A549 (cell line): ENCODE data around the gene ASIC2. TPM values are rescaled to one million over a fixed set of nuclear protein-coding genes. Genes with fewer than 3 reads are reported as not detected.

ENCODE experiments used
- ATAC-seq, 2 experiments: fragments of 200-7000 bp in 1 of 2; fragments of >200 bp in 1 of 2; cut with Nextera tagmentation in 1 of 2; cut with Tn5 transposase in 1 of 2; 3 replicates each; pipeline versions ENCODE4 v1.8.0 to v1.9.1; 2018 to 2020; ENCODE audit warnings: mild to moderate bottlenecking in 1 of 2, moderate library complexity in 1 of 2
- CTCF ChIA-PET: fragments of 300-600 bp; sonication (Branson Sonifier 250); formaldehyde crosslinking; extraction: SDS; loops from one replicate; lab custom pipeline; 2021; ENCODE audit warnings: antibody characterized with exemption, inconsistent platforms; lab: Yijun Ruan, JAX
- POLR2A ChIA-PET: fragments of 350-600 bp; formaldehyde crosslinking; extraction: SDS; loops from one replicate; lab custom pipeline; 2021; ENCODE audit warnings: antibody characterized with exemption, inconsistent platforms; lab: Yijun Ruan, JAX
- DNase-seq, 2 experiments: peaks; one replicate each; pipeline versions ENCODE4 v3.0.0 to v3.0.0-alpha.2; 2011 to 2016; ENCODE audit warnings: low read depth in 1 of 2, low spot score in 1 of 2
- FAIRE-seq: peaks from 2 replicates; lab custom pipeline; 2011; peaks lifted over from hg19 to GRCh38; lab: Jason Lieb, UNC
- H3K27ac ChIP-seq, 2 experiments: fragments of >200 bp; sonication (Bioruptor Twin); formaldehyde crosslinking; 3 replicates each; pipeline ENCODE4 v1.5.1; 2016 to 2017
- H3K4me1 ChIP-seq: fragments of >200 bp; sonication (Bioruptor Twin); formaldehyde crosslinking; 3 replicates; pipeline ENCODE4 v1.6.1; 2016
- H3K4me2 ChIP-seq: fragments of >200 bp; sonication (Bioruptor Twin); formaldehyde crosslinking; 3 replicates; pipeline ENCODE4 v1.6.1; 2016
- H3K4me3 ChIP-seq: fragments of >200 bp; sonication (Bioruptor Twin); formaldehyde crosslinking; 3 replicates; pipeline ENCODE4 v1.5.1; 2016
- H3K9me3 ChIP-seq: fragments of >200 bp; sonication (Bioruptor Twin); formaldehyde crosslinking; 3 replicates; pipeline ENCODE4 v1.6.1; 2016
- CBX2 ChIP-seq: fragments of 200-600 bp; sonication (generic); IDR thresholded peaks from 2 replicates; pipeline ENCODE4 v1.6.1; 2016; ENCODE audit warnings: low read depth, mild to moderate bottlenecking, borderline replicate concordance
- CBX8 ChIP-seq: fragments of 200-600 bp; sonication (generic); IDR thresholded peaks from 2 replicates; pipeline ENCODE4 v1.6.1; 2016
- CHD4 ChIP-seq: fragments of 200-600 bp; sonication (generic); IDR thresholded peaks from 2 replicates; pipeline ENCODE4 v1.6.1; 2016; ENCODE audit warnings: antibody characterized with exemption, mild to moderate bottlenecking, borderline replicate concordance
- FOSL2 ChIP-seq, 2 experiments: fragments of 450-650 bp in 1 of 2; fragments of >200 bp in 1 of 2; sonication (Bioruptor Twin) in 1 of 2; formaldehyde crosslinking; IDR thresholded peaks; 2 replicates each; pipeline versions ENCODE4 v1.5.0 to v1.6.1; 2016 to 2020; ENCODE audit warnings: mild to moderate bottlenecking in 1 of 2, moderate library complexity in 1 of 2
- HDAC2 ChIP-seq: fragments of 200-600 bp; sonication (generic); IDR thresholded peaks from 2 replicates; pipeline ENCODE4 v1.6.1; 2016
- HOXA7 ChIP-seq: fragments of 250-450 bp; sonication (Bioruptor Pico); IDR thresholded peaks from 2 replicates; pipeline ENCODE4 v1.5.0; 2020; ENCODE audit warnings: mild to moderate bottlenecking, moderate library complexity
- HOXB5 ChIP-seq: fragments of 250-450 bp; sonication (Bioruptor Pico); IDR thresholded peaks from 2 replicates; pipeline ENCODE4 v1.5.0; 2020; ENCODE audit warnings: mild to moderate bottlenecking, moderate library complexity
- JUNB ChIP-seq: fragments of >200 bp; sonication (Bioruptor Twin); formaldehyde crosslinking; IDR thresholded peaks from 2 replicates; pipeline ENCODE4 v1.6.1; 2016
- KDM1A ChIP-seq: fragments of 200-600 bp; sonication (generic); IDR thresholded peaks from 2 replicates; pipeline ENCODE4 v1.6.1; 2016; ENCODE audit warnings: low read depth, mild to moderate bottlenecking
- KDM5A ChIP-seq: fragments of 200-600 bp; sonication (generic); IDR thresholded peaks from 2 replicates; pipeline ENCODE4 v1.6.1; 2016; ENCODE audit warnings: antibody characterized with exemption, mild to moderate bottlenecking
- MYC ChIP-seq: IDR thresholded peaks from 2 replicates; pipeline ENCODE4 v1.6.1; 2012; ENCODE audit warnings: mild to moderate bottlenecking, inconsistent platforms, low read length, improper control_type of control experiment, borderline replicate concordance
- PHF8 ChIP-seq: fragments of 200-600 bp; sonication (generic); IDR thresholded peaks from 2 replicates; pipeline ENCODE4 v1.6.1; 2016; ENCODE audit warnings: low read depth, mild to moderate bottlenecking, antibody characterized with exemption, moderate library complexity, borderline replicate concordance
- RCOR1 ChIP-seq: fragments of 150-350 bp; IDR thresholded peaks from 2 replicates; pipeline ENCODE4 v1.6.1; 2014; ENCODE audit warnings: antibody characterized with exemption, low read length, low read depth
- SMC3 ChIP-seq: fragments of >200 bp; sonication (Bioruptor Twin); formaldehyde crosslinking; IDR thresholded peaks from 3 replicates; pipeline ENCODE4 v1.6.1; 2018; ENCODE audit warnings: inconsistent platforms
- SREBF2 ChIP-seq: fragments of 450-650 bp; IDR thresholded peaks from 2 replicates; pipeline ENCODE4 v1.6.1; 2014; ENCODE audit warnings: mild to moderate bottlenecking, moderate library complexity
- USF2 ChIP-seq: fragments of 450-650 bp; IDR thresholded peaks from 2 replicates; pipeline ENCODE4 v1.6.1; 2014; ENCODE audit warnings: antibody characterized with exemption
- WGBS: methylation state at CpG from one replicate; pipeline ENCODE4 v1.1.6; 2017; ENCODE audit errors: missing lambda C conversion rate; 5-methylcytosine and 5-hydroxymethylcytosine counted together
- polyA plus RNA-seq, 4 experiments: library from polyadenylated mRNA; depleted of rRNA in 3 of 4; stranded (reverse); fragments of >200 nt; fragmentation: RNase III in 1 of 4; extraction: RNeasy Plus Mini Kit Qiagen cat#74134 plus additional on column Dnase treatment in 1 of 4; gene quantifications; 2 replicates in 3 of 4; 3 replicates in 1 of 4; pipeline ENCODE4 v1.2.3, GENCODE V29; 2011 to 2017
- TF ChIP-seq, protein P1 (sequence below): fragments of 250-450 bp; sonication (Bioruptor Pico); IDR thresholded peaks from 2 replicates; pipeline ENCODE4 v1.5.0; 2021; ENCODE audit warnings: mild to moderate bottlenecking, moderate library complexity, borderline replicate concordance
- TF ChIP-seq, protein P2 (sequence below): fragments of >200 bp; sonication (Bioruptor Twin); formaldehyde crosslinking; IDR thresholded peaks from 3 replicates; pipeline ENCODE4 v1.5.1; 2016
- TF ChIP-seq, protein P3 (sequence below): IDR thresholded peaks from 2 replicates; pipeline ENCODE4 v1.6.1; 2012; ENCODE audit warnings: low read depth, borderline replicate concordance
- TF ChIP-seq, protein P4 (sequence below): fragments of 200-600 bp; sonication (generic); IDR thresholded peaks from 2 replicates; pipeline ENCODE4 v1.6.1; 2016; ENCODE audit warnings: antibody characterized with exemption, mild to moderate bottlenecking, moderate library complexity

Gene ASIC2
- polyA plus RNA-seq, 2 of the 4 experiments (the other 2 are of a cell fraction): 1.5 to 1.9 TPM

GRCh38 chr17:33097411-33097810 is 195.7 kb downstream of the ASIC2 start:
- Histone ChIP-seq H3K4me2 (no peak overlapping the region), H3K4me1 (no peaks in the 10 kb centered on the region), H3K9me3 (no peaks in the 10 kb centered on the region), H3K4me3 (no peak overlapping the region), H3K27ac (no peak overlapping the region)
- ChIA-PET CTCF (interaction anchor here (0.9 to 1.5 kb wide), 7 partner anchors 9 to 1104 kb away, joined by 3 to 4 read pairs (median 3); no protein-coding TSS in a partner anchor), POLR2A (no interaction called here)
- 64% methylated on average over 8 of the region's 8 CpGs for WGBS
- ATAC-seq: no peak
- FAIRE-seq: no peak
- TF ChIP-seq KDM5A (no peak), HOXB5 (CRISPR knock-in tag) (no peak), PHF8 (no peak), RCOR1 (no peak), CHD4 (no peak), JUNB (no peak), HDAC2 (no peak), HOXA7 (CRISPR knock-in tag) (no peak), KDM1A (no peak), CBX2 (no peak), MYC (no peak), SMC3 (no peak), FOSL2 (IDR thresholded peaks at IDR 0.05) (no peak), FOSL2 (CRISPR knock-in tag; IDR thresholded peaks at IDR 0.05) (no peak), USF2 (no peak), SREBF2 (no peak), CBX8 (no peak)
- TF ChIP-seq, protein P1, sequence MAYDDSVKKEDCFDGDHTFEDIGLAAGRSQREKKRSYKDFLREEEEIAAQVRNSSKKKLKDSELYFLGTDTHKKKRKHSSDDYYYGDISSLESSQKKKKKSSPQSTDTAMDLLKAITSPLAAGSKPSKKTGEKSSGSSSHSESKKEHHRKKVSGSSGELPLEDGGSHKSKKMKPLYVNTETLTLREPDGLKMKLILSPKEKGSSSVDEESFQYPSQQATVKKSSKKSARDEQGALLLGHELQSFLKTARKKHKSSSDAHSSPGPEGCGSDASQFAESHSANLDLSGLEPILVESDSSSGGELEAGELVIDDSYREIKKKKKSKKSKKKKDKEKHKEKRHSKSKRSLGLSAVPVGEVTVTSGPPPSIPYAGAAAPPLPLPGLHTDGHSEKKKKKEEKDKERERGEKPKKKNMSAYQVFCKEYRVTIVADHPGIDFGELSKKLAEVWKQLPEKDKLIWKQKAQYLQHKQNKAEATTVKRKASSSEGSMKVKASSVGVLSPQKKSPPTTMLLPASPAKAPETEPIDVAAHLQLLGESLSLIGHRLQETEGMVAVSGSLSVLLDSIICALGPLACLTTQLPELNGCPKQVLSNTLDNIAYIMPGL (CRISPR knock-in tag): no peak
- TF ChIP-seq, protein P2, sequence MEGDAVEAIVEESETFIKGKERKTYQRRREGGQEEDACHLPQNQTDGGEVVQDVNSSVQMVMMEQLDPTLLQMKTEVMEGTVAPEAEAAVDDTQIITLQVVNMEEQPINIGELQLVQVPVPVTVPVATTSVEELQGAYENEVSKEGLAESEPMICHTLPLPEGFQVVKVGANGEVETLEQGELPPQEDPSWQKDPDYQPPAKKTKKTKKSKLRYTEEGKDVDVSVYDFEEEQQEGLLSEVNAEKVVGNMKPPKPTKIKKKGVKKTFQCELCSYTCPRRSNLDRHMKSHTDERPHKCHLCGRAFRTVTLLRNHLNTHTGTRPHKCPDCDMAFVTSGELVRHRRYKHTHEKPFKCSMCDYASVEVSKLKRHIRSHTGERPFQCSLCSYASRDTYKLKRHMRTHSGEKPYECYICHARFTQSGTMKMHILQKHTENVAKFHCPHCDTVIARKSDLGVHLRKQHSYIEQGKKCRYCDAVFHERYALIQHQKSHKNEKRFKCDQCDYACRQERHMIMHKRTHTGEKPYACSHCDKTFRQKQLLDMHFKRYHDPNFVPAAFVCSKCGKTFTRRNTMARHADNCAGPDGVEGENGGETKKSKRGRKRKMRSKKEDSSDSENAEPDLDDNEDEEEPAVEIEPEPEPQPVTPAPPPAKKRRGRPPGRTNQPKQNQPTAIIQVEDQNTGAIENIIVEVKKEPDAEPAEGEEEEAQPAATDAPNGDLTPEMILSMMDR: no peak
- TF ChIP-seq, protein P3, sequence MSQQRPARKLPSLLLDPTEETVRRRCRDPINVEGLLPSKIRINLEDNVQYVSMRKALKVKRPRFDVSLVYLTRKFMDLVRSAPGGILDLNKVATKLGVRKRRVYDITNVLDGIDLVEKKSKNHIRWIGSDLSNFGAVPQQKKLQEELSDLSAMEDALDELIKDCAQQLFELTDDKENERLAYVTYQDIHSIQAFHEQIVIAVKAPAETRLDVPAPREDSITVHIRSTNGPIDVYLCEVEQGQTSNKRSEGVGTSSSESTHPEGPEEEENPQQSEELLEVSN: no peak
- TF ChIP-seq, protein P4, sequence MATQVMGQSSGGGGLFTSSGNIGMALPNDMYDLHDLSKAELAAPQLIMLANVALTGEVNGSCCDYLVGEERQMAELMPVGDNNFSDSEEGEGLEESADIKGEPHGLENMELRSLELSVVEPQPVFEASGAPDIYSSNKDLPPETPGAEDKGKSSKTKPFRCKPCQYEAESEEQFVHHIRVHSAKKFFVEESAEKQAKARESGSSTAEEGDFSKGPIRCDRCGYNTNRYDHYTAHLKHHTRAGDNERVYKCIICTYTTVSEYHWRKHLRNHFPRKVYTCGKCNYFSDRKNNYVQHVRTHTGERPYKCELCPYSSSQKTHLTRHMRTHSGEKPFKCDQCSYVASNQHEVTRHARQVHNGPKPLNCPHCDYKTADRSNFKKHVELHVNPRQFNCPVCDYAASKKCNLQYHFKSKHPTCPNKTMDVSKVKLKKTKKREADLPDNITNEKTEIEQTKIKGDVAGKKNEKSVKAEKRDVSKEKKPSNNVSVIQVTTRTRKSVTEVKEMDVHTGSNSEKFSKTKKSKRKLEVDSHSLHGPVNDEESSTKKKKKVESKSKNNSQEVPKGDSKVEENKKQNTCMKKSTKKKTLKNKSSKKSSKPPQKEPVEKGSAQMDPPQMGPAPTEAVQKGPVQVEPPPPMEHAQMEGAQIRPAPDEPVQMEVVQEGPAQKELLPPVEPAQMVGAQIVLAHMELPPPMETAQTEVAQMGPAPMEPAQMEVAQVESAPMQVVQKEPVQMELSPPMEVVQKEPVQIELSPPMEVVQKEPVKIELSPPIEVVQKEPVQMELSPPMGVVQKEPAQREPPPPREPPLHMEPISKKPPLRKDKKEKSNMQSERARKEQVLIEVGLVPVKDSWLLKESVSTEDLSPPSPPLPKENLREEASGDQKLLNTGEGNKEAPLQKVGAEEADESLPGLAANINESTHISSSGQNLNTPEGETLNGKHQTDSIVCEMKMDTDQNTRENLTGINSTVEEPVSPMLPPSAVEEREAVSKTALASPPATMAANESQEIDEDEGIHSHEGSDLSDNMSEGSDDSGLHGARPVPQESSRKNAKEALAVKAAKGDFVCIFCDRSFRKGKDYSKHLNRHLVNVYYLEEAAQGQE: no peak
- no peak for DNase-seq
